Measurements from ENCODE around the gene LDOC1.

GRCh38 chrX:141176586-141177451, at the start of gene LDOC1:
- no peak for TF ChIP-seq CTCF (IDR thresholded peaks at IDR 0.05)
- TF ChIP-seq POLR2A (IDR thresholded peaks at IDR 0.05) = no peak

All from transverse colon (tissue), 3 donors.